Measurements from ENCODE around the gene GPRC5D.

- TF ChIP-seq CTCF (conservative IDR thresholded peaks at IDR 0.05; ENCODE audit: low read length) (no peak), EZH2phosphoT487 (IDR thresholded peaks at IDR 0.05; ENCODE audit: borderline replicate concordance) (no peak)
These were observed 38.9 kb upstream of the GPRC5D start for GRCh38 chr12:12990700-12991468.

Measured in Loucy (cell line).